Activated T-helper 1 cell treated with Interleukin-2 at 50 U/mL for 16 hours (primary cell): ENCODE results near the gene MRPL12.
A peak's percentile ranks its signal among the peaks of the same experiment; 100 is the strongest.
"Not testable (repeated sequence)": the region's sequence is repeated elsewhere in the genome, so short reads cannot be mapped to it uniquely, and the experiment has no call there.

Source experiments
- DNase-seq: peaks from one replicate; pipeline ENCODE4 v3.0.0-alpha.2; 2020; ENCODE audit warnings: low read depth

The MRPL12 gene

DNA sequence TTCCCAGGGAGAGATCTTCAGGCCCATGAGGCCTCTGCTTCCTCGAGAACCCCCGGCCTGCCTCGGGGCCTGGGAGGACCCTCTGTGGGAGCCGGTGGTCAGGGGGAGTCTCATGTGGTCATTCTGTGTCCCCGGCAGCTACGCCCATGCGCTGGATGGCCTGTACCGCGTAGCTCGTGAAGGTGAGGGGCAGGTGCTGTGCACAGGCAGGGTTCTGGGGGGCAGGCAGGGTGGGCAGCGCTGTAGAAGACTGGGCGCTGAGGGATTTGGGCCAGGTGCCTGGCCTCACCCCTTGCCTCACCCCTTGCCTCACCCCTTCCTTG lies 13.5 kb downstream of the MRPL12 start:
- DNase-seq = no peak

DNA sequence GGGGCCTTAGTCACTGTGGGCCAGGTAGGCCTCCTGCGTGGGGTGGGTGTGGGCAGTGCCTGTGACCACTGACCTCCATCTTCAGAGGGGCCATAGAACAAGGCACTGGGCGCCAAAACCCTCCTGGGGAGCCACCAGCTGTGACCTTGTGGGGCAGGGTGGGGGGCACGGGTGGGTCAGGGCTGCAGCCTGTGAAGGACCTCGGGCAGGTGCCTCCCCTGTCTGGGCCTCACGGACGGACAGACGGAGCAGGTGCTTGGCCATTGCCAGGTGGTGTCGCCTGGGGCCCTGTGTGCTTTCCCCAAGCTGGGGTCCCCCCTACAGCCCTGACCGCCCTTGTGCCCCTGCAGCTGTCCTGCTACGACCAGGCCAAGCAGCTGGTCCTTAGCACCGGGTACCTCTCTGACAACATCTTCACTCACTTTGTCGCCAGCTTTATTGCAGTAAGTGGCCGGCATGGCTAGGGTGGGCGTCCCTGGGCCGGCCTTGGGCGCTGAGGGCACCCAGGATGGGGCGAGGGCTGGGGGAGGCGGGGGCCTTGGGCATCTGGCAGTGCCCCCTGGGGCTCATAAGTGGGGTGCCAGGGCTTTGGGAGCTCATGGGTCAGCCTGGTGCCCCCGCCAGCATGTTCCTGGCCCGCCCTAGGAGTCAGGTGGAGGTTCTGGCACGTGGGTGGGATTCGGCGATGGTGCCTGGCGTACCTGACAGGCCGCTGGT lies 14.0 kb downstream of the MRPL12 start:
- no peak for DNase-seq

DNA sequence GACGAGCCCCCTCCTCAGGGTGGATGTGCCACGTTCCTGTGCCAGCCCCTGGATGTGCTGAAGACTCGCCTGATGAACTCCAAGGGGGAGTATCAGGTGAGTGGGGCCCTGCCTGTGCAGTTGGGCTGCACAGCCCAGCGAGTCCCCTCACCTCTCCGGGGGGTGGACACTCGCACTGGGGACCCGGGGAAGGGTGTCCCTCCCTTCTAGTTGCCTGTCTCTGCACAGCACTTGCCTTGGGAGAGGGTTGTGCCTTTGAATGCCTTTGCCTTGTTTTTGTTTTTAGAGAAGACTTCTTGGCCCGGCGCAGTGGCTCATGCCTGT lies 14.6 kb downstream of the MRPL12 start:
- DNase-seq = no peak

DNA sequence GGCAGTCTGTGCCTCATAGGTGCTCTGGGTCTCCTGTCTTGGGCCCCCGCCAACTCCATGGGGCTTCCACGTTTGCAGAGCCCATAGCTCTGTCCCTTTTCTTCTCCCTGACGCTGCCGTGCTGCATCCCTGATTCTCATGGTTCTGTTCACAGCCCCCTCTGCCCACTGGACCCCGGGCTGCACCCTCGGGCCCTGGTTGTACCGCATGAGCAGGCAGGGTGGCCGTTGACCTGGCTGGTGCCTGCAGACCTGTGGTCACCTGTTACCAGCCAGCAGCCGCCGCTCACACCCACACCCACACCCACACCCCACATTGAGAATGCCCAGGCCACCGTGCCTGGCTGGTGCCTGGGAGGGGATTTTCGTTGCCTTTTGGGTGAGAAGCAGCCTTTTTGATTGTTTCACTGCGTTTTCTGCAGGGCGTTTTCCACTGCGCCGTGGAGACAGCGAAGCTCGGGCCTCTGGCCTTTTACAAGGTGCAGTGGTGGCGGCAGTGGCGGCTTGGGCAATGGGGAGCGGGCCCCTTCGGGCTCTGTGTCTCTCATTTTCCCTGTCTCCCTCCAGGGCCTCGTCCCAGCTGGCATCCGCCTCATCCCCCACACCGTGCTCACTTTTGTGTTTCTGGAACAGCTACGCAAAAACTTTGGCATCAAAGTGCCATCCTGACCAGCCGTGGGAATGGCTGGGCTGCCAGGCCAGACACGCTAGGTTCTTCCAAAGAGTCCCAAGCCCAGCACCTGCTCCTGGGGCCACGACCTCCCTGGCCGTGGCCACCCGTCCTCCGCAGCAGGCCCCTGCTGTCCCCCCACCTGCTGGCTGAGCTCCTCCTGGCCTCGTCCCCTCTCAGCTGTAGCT lies 16.5 kb downstream of the MRPL12 start:
- DNase-seq = no peak

DNA sequence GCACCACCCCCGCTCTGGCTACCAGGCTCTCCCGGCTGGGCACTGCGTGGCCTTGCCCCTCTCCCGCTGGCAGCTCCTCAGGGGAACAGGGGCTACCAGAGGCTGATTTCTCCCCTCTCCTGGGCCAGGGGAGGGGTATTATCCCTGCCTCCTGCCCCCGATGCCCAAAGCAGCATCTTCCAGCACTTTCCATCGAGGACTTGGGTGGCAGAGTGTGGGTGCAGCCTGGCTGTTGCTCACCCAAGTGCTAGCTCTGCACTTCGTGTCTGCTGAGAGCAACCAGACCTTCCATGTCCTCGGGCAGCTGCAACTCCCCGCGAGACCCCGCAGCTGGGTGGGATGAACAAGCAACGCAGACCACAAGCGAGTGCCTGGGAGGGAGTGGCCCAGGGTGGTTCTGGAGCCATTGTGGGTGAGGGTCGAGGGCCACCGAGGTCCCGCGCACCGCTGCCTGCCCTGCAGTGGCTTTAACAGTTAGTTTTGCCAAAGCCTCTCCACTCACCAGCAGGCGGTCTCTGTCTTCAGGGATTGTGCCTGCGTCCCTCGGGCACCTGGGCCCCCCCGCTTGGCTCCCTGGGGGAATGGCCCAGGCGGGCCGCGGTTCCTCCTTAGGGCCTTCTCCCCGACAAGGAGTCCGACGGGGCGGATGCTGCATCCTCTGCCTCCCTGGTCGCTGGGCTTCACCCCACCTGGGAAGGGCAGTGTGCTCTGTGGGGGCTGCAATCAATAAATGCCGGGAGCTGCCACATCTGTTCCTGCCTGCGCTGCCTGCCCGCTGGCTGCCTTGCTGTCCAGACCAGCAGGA lies 17.3 kb downstream of the MRPL12 start:
- no peak for DNase-seq

DNA sequence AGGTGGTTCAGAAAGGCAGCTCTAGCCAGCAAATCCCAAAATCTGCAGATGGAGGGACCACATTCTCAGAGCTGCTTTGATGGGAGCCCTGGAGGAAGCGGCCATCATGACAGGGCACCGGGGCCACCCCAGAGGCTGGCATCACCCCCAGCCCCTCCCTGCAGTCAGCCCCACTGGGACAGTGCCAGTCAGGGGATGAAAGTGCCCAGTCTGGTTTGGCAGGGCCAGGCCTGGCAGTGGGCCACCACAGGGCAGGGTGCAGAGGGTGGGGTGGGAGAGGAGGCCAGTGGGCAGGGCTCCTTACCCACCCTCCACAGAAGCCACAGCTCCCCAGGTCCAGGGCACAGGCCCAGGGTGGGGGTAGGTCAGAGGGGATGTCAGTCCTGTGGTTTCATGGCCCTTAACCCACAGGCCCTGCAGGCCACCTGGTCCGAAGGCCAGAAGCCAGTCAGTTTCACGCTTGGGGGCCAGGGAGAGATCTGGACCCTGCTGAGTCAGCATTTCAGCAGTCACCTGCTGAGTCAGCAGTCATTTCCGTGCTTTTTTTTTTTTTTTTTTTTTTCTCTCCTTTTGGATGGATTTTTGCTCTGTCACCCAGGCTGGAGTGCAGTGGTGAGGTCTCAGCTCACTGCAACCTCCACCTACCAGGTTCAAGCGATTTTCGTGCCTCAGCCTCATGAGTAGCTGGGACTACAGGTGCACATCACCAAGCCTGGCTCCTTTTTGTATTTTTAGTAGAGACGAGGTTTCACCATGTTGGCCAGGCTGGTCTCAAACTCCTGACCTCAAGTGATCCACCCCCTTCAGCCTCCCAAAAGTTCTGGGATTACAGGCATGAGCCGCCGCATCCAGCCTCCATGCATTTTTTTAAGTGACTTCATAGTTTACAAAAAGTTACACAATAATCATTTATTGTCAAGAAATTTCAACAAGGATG lies 19.3 kb downstream of the MRPL12 start:
- DNase-seq = no peak

DNA sequence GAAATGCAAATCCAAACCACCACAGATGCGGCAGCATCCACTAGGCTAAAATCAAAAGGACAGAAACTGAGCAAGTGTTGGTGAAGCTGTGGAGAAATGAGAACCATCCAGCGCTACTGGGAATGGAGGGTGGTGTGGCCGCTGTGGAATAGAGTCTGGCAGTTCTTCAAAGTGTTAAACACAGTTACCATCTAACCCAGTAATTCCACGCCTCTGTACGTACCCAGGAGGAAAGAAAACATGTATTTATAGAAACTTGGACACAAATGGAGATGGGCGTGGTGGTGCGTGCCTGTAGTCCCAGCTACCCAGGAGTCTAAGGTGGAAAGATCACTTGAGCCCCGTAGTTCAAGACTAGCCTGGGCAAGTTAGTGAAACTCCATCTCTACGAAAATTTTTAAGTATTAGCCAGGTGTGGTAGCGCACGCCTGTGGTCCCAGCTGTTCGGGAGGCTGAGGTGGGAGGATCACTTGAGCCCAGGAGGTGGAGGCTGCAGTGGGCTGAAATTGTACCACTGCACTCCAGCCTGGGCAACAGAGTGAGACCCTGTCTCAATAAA lies 20.6 kb downstream of the MRPL12 start:
- no peak for DNase-seq

DNA sequence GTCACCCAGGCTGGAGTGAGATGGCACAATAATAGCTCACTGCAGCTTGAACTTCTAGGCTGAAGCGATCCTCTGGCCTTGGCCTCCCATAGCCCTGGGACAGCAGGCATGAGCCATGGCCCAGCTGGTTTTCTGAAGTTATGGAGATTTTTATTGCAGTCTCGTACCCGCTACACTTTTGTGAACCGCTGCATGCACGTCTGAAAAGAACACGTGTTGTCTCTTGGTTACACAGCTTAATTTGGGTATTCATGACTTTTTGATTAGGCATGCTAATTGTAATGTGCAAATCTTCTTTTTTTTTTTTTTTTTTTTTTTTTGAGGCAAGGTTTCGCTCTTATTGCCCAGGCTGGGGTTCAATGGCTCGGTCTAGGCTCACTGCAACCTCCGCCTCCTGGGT lies 22.3 kb downstream of the MRPL12 start:
- DNase-seq = no peak

DNA sequence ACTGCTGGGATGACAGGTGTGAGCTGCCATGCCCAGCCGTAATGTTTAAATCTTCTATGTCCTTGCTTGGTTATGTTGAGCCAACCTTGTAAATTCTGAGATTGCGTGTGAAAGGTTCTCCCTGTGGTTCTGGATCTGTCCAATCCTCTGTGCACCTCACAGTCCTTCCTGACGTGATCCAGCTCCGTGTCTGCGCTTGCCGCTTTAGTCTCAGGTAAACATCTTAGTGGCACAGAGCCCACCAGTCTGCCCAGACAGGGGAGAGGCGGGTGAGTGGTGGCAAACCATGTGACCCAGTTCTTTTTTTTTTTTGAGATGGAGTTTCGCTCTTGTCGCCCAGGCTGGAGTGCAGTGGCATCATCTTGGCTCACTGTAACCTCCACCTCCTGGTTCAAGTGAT lies 22.8 kb downstream of the MRPL12 start:
- DNase-seq = no peak

DNA sequence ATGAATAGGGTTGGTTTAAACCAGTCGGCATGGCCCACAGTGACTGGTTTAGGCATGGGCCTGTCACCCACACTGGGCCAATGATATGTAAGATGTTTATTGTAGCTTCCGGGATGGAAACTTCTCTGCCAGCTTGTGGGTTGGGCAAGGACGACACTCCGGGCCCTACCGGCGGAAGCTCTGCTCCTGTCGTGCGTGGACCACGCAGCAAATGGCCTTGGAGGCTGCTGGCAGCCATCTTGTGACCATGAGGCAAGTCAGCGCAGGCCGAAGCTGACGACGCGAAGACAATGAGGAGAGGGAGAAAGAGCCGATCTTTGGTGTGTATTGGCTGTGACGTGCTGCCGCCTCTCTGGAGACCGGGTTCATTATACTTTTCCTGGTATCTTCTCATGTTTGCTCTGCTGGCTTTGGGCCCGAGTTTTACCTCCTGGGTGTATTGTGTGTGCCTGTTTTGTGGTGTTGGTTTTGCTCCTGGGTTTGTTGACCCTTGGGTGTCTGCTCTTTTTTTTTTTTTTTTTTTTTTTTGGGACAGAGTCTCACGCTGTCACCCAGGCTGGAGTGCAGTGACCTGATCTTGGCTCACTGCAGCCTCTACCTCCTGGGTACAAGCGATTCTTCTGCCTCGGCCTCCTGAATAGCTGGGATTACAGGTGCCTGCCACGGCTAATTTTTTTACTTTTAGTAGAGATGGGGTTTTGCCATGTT lies 24.3 kb downstream of the MRPL12 start:
- DNase-seq = no peak

DNA sequence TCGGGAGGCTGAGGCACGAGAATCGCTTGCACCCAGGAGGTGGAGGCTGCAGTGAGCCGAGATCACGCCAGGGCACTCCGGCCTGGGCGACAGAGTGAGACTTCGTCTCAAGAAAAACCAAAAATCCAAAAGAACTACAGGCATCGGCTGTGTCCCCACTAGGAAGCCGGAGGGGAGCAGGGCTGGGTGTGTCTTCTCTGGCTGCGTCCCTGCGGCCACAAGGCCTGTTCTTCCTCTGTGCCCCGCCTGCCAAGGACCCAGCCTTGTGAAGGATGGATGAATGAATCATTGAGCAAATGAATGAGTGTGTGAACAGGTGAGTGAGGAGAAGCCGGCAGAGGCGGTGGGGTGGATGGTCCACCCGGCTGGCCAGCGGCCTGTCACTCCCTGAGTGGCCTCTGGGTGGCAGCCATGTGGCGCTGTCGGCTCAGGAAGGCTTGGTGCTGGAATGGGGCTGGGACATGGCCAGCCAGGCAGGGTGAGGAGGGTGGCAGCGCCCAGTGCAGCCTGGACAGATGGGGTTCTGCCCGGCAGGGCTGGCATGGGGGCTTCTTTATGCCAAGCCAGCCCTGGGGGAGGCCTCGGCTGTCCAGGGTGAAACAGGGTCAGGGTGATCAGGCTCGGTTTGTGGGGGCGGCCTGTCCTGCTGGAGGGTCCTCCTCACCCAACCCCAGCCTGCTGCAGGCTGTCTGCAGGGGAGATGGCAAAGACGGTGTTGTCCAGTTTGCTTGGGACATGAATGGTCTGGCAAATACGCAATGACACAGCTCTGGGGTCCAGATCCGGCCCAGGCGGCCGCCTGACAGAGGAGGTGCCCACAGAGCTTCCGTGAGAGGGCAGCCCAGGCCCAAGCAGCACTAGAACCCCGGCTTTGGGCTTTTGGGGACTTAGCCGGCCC lies 30.6 kb downstream of the MRPL12 start:
- peak; percentile 25 for DNase-seq

DNA sequence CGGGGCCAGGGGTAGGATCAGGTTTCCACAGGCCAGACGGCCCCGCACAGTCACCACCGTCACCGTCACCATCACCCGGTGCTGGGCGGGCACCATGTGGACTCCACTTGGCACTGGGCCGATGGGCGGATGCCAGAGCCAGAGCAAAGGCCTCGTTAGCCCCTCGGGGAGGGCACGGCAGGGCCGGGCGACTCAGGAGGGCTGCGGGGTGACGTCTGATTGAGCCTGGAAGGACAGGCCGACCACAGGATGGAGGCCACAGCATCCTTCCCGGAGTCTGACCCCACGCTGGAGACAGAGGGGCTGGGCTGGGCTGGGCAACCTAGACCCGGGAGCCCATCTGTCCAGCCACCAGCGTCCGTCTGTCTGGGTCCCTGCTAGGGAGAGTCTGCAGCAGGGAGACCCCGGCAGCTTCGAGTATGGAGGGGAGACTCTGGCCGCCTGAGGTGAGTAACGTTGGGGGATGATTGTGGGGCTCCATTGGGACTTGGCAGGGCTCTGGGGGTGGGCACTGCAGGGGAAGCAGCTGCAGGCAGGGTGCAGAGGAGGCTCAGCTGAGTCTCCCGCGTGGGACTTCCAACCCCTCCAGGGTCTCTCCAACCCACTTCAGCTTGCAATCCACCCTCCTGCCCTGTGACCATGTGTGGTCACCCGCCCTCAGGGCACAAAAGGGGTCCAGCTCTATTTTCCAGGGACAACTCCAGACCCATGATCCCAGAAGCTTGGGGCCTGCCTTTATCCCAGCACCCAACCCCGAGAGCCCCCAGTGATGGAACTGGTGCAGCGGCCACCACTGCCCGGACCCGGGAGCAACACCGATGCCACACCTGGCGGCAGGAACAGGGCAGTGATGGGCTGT lies 31.5 kb downstream of the MRPL12 start:
- DNase-seq = no peak

DNA sequence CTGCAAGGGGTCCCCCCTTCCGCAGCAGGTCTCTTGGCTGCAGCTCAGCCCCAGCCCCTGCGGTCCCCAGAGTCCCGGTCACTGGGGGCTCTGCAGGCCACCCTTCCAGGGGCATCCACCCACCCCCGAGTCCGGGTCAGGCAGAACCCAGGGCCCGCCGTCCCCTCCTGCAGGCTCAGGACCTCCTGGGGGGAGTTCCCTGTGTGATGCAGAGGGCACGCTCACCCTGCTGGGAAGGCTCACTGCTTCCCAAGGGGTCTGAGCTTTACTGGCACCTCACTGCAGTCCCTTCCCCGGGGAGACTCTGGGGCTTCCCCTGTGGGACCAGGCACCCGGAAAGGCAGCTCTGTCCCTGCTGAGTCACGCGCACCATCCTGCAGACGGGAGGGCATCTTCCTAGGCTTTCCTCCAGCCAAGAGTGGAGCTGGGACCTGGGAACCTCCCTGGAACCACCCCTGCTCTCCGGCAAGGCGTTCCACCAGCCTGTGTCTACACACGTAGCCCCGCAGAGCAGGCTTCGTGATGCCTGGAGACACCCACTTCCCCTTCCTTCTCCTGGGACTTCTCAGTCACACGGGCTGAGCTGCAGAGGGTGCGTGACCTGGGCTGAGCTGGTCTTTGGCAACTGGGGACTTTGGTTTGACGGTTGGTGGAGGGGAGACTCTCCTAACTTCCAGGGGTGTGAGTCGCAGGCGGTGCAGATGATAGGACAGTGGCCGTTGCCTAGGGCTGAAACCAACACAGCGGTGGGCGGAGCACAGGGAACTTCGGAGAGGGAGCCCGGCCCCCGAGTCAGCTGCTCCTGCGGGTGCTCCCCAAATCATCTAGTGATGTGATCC lies 32.3 kb downstream of the MRPL12 start:
- no peak for DNase-seq

DNA sequence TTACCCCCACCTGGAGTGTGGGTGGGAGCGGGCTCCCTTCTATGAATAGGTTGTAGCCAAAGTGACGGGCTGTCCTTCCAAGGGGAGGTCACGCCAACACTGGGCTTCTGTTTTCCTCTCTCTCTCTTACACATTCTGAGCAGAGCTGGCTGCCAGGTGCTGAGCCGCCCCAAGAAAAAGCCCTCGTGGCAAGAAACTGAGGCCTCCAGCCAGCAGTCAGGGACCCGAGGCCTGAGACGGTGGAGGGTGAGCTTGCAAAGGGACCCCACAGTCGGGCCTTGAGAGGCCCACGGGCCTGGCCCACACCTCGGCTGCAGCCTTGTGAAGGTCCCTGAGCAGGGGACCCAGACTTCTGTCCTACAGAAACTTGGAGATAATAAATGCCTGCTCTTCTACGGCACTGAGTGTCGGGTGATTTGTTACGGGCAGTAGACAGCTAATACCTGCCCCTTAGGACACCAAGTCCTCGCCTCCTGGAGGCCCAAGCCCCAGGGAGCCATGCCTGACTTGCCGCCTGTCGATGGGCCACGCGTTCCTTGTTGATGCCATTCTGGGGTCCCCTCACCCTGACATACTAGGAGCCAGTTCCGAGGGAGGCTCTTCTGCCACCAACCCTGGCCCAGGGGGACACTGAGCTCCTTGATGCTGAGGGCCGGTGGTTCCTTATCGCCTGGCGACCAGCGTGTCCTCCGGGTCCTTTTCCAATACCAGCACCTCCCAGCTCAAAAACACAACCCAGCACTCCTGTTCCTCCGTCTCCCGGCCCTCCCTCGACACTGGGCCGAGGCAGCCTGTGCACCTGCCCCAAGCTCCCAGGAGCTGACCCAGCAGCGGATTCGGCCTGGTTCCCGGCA lies 35.0 kb downstream of the MRPL12 start:
- no peak for DNase-seq

DNA sequence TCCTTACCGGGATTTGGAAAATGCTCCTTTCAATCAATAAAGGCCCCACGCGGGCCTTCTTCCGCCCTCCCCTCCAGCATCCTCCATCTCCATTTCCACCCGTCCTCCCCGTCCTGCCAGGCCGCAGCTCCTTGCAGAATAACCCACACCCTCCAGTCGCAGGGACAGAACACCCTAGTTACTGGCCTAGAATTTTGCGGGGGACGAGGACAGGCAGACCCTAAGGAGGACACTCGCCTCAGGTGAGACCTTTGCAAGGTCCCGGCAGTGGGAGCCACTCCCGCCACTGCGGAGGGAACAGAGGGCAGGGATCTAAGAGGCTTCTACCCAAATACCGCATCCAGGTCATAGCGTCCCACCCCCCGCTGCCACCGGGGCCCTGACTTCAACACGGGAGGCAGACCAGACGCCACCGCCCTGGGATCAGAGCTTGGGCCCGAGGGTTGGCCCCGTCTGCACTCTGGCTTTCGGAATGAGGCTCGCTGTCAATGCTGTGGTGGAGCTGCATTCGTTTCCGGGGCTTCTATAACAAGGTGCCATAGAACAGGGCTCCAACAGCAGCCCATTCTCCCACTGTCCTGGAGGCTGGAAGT lies 35.7 kb downstream of the MRPL12 start:
- DNase-seq = no peak

DNA sequence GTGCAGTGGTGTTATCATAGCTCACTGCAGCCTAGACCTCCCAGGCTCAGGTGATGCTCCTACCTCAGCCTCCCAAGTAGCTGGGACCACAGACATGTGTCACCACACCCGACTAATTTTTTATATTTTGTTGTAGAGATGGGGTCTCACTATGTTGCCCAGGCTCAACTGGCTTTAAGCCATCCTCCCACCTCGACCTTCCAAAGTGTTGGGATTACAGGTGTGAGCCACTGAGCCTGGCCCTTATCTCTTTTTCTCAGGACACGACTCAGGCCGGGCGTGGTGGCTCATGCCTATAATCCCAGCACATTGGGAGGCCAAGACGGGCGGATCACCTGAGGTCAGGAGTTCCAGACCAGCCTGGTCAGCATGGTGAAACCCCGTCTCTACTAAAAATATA lies 36.4 kb downstream of the MRPL12 start:
- not testable (repeated sequence) for DNase-seq
